Measurements from ENCODE around the gene GSDME.
"Not testable (repeated sequence)": the region's sequence is repeated elsewhere in the genome, so short reads cannot be mapped to it uniquely, and the experiment has no call there.

GSDME gene

DNA sequence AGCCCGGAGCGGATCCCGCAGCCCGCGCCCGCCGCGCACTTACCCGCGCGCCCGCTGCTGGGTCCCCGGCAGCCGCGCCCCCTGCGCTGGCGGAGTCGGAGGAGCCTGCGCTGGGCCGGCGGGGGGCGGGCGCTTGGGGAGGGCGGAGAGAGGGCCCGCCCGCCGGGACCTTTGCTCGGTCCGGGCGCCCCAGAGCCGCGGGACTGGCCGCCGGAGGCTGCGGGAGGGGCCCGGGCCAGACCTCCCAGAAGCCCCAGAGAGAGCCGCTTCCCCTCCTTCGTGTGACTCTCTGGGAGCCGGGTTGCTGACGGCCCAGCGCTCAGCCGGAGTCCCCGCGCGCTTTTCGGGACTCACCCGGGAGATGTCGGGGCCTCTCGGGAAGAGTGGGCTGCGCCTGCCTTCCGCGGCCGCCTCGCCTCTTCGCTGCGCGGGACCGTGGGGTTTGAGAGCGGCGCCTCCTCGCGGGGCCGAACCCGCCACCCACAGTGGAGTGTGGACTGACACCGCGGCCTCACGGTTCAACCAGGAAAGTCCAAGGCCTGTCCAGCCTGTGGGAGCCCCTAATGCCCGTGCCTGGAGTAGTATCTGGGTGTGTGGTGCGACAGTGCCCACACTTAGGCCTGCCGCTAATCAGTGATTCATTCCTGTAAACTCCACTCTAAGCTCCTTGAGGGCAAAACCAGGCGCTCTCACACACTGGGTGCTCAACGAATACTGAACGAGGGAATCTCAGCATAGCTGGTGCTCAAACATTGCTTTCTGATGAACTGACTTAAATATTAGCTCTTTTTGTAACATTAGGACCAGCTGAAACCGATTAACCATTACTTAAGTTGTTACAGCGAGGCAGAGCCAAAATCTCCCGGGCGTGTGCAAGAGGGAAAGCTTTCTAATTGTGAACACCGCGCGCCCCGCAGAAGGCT is at the start of gene GSDME:
TSS of gene GSDME (minus strand) at position 112 of the 923 bp plus-strand sequence. CDS start 7,690 bp downstream, outside the sequence.
- no peak for DNase-seq

DNA sequence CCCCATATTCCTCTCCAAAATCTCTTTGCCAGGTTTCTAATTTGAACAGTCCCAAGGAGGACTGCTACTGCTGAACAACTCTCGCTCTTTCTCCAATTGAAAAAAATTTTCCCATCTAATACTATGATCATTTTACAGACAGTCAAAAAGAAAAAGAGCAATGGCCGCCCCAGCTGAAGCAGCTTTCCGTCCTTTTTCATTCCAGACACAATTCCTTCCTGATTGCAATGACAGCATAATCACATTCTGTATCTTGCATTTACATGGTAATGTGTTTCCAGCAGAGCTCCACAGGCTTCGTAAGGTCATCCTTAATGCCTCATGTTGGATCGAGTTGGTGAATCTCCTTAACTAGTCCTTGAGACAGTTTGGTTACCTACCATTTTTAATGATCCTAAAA is 45.0 kb upstream of the GSDME start:
- DNase-seq = no peak

DNA sequence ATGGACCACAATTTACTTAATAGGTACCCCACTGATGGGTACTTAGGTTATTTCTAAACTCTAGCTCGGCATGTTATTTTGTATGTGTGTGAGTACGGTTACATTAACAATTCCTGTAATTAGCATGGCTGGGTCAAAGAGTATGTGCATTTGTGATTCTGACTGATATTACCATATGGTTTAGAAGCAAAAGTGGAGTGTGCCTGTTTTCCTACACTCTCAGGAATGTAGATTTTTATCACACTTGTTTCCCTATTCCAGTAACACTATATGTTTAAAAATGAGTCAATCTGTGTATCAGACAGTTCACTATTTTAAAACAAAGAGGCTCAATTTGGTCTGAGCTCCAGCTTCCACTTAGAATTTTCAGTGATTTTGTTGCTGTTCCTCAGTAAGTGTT is 44.6 kb upstream of the GSDME start:
- DNase-seq = no peak

DNA sequence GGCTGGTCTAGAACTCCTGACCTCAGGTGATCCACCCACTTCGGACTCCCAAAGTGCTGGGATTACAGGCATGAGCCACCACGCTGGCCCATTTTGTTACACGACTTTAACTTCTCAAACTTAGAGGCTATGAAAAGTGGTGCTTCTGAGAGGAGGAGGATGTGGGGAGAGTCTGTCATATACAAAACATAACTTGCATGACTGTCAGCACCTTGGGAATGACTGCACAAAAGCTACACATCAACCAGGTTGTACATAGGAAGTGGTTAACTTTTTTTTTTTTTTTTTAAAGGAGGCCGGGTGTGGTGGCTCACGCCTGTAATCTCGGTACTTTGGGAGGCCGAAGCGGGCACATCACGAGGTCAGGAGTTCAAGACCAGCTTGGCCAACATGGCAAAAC is 43.4 kb upstream of the GSDME start:
- no peak for DNase-seq

DNA sequence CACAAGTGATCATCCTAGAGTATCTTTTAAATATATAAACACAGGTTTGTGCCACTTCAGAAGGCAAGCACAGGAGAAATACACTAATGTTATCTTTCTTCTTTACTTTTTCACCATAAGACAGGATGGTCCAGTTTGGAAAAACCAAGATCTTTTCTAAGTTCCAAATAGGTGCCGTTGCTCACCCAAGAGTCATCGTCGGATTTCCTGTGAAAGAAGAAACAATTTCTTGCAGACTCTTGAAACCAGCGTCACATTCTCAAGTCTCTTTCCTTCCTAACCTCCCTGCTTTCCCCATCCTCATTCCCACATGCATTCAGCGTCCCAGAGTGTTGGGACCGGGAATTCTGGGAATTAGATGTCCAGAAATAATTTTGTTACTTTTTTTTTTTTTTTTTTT is 42.8 kb upstream of the GSDME start:
- DNase-seq = no peak

DNA sequence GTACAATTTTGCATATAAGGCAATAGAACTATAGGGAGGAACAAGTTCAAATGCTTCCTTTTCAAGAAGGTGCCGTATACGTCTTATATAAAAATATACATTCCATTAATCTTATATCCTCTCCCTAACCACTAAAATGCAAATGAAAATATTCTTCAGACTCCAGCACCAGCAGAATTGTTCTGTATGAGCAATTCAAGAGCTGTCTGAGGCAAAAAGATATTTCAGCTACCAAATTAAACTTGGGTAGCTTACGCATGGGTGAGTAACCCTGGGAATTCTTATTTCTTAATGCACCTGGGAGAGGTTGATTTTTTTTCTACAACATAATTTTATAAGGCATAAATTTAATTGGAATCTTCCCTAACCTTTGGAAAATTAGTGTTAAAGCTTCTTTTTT is 42.2 kb upstream of the GSDME start:
- no peak for DNase-seq

DNA sequence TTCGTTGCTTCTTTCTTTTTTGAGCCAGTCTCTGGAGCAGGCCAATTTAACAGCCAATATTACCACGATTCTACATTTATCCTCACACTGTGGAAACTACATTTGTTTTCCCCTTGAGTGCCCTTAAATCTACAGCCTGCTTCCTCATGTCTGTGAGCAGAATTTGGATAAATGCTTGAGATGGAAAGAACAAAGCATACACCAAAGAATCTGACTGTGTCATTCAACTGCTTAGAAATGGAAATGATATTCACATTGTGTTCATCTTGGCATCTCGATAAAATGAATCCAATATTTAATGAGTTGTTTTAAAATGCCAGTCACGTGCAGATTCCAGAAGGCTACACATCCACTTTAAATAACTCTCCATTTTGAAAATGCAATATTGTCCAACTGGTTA is 41.0 kb upstream of the GSDME start:
- DNase-seq = no peak

DNA sequence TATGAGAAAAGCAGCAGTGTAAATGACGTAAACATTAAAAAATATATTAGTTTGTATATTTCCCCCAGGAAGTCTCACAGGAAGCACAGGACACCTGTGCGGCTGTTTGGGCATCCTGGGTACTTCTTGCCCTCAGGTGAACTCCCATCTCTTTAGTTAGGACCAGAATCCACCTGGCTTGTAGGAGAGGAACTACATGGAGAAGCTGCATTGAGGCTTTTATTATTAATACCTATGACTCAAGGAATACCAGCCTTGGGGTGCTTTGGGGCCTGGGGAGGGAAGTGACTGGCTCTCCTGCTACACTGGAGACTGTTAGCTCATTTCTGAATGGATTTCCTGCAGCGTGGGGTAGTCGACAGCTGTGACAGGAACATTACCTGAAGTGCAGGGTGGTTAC is 40.0 kb upstream of the GSDME start:
- DNase-seq = no peak

DNA sequence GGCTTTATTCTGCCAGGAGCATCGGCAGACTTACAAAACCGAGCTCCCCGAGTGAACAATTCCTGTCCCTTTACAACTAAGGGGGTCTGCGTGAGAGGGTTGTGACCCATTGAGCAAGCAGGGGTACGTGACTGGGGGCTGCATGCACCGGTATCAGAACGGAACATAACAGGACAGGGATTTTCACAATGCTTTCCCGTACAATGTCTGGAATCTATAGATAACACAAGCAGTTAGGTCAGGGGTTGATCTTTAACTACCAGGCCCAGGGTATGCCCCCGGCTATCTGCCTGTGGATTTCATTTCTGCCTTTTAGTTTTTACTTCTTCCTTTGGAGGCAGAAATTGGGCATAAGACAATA is 38.1 kb upstream of the GSDME start:
- DNase-seq = no peak

DNA sequence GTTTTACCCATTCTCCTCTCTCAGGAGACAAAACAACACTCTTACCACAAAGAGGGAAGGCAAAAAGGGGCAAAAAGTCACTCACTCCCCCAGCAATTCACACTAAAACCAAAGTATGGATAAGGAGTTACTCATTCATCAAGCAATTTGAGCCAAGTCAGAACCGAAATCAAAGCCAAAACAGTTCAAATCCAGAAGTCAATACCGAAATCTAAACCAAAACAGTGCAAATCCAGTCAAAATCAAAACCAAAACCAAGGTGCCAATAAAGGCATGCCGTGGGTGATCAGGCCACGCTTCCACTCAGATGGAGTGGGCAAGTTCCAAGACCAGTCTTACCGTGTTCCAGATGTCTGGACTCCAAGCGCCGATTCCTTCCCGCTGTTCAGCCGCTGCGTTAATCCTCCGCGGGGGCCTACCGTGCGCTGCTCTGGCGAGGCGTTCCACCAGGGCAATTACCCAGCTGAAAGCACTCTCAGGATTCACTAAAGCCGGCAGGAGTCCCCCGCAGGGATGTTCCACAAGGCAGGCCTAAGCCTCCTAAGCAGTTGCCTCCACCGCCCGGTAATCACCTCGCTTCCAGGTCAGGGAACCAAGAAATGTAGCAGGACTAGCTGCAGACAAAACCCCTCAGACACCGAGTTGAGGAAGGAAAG is 37.6 kb upstream of the GSDME start:
- not testable (repeated sequence) for DNase-seq

DNA sequence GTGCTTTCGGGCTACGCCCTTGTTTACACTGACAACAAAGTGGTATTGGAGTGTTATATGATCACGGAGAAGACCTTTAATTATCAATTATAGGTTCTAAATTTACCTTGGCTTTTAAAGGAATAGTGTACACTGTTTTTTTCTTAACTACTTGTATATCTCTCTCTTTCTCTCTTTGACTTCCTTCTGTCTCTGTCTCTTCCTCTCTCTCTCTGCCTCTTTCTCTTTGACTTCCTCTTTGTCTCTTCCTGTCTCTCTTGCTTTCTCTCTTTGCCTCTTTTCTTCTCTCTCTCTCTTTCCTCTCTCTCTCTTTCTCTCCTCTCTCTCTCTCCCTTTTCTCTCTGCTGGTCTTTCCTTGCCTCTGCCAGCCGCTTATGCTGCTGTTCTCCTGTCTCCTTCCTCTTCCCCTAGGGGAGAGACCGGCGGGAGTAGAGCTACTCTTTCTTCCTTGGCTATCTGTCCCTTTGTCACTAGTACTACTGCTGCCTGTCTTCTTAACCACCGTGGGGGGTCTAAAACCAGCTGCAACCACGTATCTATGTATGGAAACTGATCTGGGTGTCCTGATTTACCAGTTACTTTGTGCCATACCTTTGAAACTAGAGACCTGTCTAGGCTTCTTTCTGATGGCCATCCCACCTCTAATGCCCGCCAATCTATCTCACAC is 36.9 kb upstream of the GSDME start:
- no peak for DNase-seq

DNA sequence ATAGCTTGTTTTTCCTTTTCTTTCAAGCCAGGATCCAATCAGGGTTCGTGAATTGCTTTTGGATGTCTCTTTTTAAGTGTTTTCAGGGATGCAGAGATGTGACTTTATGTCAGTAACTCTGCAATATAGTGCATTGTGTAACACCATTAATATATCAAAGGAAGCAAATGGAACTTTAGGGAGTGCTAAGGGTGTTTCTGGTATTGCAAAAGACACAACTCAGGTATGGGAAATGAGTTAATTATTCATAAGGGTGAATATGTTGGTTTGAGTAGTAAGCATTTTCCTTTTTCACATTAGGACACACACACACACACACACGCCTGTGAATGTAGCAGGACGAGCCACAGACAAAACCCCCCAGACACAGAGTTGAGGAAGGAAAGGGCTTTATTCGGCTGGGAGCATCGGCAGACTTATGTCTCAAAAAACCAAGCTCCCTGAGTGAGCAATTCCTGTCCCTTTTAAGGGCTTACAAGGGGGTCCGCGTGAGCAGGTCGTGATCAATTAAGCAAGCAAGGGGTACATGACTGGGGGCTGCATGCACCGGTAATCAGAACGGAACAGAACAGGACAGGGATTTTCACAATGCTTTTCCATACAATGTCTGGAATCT is 31.8 kb upstream of the GSDME start:
- DNase-seq = no peak

DNA sequence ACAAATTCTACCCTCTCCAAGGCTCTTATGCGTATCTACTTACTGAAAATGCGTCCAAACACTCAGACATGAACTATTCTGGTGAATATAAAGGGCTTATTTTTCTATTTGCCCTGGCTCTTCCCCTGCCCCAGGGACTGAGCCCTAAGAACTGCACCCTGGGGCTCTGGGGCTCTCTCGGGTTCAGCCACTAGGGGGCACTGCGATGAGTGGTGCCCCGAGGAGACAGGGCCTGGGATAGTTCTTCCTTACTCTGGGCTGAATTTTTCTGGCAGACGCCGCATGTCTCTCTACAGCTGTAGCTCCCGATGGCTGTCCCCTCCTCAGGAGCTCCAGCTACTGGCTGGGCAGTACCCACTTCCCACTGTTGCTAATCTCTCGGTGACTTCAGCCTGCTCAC is 30.8 kb upstream of the GSDME start:
- no peak for DNase-seq

DNA sequence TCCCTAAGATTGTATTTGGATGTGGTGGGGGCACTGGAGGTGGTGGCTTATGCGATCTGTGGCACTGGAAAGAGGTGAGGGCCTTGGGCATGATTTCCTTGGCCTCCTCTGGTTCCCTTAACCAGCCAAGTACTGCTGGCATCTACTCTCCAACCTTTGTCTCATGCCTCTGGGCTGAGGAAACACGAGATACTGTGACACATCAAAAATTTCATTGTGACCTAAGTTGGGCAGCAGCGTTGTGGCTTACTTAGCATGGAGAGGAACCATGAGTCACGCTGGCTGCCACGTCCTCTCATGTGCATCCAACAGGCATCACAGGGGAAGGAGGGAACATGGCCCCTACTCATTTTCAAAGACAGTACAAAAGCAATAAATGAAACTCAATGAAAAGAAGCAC is 29.7 kb upstream of the GSDME start:
- no peak for DNase-seq

DNA sequence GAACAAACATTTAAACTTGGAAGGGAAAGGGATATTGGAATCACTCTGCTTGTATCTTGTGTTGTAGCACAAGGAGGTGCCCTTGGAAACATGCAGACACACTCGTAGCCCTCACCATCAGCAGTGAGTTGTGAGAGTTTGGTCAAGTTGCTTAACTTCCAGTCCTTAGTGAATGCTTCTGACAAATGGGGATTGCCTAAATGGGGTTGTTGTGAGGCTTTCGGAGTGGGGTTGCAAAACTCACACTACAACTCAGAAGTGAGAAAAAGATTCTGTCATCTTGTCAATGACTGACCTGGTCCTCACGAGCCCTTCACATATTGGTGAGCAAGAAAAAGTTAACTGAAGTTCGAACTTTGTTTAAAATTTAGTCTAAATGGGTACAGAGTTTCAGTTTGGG is 29.0 kb upstream of the GSDME start:
- DNase-seq = no peak

DNA sequence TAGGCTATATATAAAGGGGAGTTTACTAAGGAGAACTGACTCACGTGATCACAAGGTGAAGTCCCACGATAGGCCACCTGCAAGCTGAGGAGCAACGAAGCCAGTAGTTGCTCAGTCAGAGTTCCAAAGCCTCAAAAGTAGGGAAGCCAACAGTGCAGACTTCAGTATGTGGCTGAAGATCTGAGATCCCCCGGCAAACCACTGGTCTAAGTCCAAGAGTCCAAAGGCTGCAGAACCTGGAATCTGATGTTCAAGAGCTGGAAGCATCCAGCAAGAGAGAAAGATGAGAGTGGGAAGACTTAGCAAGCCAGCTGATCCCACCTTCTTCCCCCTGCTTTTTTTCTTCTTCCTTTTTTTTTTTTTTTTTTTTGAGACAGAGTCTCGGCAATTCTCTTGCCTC is 27.0 kb upstream of the GSDME start:
- DNase-seq = no peak

DNA sequence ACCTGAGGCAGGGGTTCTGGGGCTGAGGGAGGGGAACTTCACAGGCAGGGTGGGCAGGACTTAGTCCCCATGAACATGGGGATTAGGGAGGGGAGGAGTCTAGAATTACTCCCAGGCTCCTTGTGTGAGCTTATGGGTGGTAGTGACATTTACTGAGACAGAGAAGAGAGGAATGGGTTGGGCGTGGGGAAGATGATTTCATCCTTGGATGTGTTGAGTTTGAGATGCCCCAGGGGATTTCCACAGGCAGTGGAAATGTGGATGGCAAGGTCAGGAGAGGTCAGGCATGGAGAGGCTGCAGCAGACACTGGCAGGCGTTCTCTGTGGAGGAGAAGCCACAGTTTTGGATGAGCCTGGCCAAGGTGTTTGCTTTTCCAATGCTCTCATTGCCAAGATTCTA is 26.4 kb upstream of the GSDME start:
- DNase-seq = no peak

DNA sequence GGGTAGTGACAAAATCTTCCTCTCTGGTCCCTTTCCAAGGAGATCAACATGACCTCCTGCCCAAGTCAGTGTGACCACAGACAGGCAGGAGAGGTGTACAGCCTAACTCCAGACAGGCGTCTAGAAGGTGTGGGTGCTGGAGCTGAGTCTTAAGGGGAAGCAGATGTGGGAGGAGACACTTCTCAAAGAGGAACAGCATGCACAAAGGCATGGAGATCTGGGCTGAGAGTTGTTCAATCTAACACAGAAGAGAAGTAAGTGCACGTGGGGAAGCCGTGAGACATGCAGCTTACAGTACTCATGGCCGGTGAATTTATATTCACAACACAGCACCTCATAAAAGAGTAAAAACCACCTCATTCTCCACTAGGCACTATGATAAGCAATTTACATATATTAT is 23.8 kb upstream of the GSDME start:
- no peak for DNase-seq

DNA sequence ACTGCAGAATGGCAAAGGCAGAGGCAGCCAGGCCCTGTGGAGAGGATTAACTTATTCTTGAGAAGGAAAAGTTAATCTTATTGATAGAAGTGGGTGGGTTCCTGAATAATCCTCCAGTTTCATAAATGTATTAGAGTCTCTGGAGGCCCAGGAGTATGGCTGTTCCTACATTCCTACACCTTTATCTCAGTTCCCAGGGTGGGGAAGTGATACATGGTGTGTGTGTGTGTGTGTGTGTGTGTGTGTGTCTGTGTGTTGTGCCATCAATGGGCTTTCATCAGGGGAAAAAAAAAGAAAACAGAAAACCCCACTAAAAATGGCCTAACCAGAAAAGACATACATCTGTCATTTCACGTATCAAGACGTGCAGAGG is 22.0 kb upstream of the GSDME start:
- no peak for DNase-seq

DNA sequence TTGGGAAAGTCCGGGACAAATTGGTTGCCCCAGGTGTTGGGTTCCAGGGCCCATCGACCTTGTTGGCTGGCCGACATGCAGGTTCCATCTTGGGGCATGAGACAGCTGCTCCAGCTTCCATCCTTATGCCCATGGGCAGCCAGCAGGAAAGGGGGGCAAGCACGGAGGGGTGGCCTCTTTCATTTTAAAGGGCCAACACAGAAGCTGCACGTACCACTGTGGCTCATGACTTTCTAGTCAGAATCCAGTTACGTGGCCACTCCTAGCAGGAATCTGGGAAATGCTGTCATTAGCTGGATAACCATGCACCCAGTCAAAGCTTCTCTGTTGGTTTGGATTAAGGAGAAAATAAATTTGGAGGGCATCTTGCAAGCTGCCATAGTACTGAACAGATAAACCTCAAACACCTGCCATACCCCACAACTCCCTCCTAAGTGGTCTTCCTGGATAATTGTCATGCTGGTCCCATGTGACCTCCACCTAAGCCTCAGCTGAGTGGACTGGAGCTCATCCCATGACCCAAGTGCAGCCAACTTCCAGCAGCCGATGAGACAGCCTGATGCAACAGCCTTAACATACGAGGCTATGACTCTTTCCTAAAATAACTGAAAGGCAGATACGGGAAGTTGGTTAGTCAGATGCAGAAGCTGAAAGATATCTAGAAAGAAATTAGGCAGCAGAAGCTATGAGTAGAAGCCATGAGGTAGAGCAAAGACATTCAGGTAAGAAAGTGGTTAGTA is 21.4 kb upstream of the GSDME start:
- no peak for DNase-seq

DNA sequence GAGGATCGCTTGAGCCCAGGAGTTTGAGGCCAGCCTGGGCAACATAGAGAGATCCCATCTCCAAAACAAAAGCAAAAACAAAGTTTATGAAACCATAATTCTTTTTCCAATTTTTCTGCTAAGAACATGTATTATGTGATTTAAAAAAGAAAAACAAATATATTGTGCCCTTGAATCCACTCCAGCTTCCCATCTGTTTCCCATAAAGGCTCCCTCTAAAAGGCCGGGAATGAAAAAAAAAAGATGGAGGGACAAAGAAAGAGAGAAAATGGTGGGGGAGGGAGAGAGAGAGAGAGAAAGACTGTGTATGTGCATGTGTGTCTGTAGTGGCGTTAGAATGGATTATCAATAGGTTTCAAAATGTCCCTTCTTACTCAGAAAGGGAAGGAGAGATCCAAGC is 20.5 kb upstream of the GSDME start:
- DNase-seq = no peak

DNA sequence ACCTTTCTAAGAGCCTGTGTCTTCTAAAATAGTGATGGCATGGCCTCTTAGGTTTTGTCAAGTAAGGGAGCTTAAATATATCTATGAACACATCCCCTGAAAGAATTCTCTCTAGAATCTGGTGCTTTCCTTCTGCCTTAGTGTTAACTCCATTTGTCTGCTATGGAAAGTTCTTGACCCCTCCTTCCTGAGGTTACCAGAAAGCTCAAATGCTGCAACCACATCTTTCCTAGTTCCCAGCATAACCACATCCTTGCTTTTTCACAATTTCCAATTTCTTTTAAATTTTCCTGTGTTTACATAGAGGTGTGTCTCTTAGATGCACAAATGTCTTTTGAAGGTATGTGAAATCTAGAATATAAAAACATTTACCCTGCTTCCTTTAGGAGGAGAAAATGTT is 16.4 kb upstream of the GSDME start:
- DNase-seq = no peak

DNA sequence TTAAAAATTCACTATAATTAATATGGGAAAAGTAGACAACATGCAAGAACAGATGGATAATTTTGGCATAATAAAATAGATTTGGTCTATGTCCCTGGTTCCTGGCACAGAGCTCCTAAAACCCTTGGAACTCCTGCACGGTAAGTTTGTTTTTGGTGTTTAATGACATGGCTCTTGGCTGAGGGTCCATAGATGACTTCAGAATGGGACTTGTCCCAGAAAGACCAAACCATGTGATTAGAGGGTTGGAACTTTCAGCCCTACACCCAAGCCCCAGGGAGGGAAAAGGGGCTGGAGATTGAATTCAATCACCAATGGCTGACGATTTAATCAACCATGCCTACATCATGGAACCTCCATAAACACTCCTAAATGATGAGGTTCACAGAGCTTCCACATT is 12.6 kb upstream of the GSDME start:
- DNase-seq = no peak

Measured in cortex of kidney (tissue), 1 donor.